Common myeloid progenitor, CD34-positive (primary cell): ENCODE results near the gene TTLL4.

Experiments
- CTCF ChIA-PET: fragments of 350-600 bp; sonication (Branson Sonifier 250); formaldehyde crosslinking; loops from one replicate; lab custom pipeline; 2021; ENCODE audit warnings: antibody characterized with exemption; lab: Charles Lee
- POLR2A ChIA-PET: fragments of 350-600 bp; sonication (Branson Sonifier 250); formaldehyde crosslinking; loops from one replicate; lab custom pipeline; 2021; ENCODE audit warnings: antibody characterized with exemption; lab: Charles Lee
- DNase-seq, 3 donors: peaks; one replicate each; pipeline versions ENCODE4 v3.0.0 to v3.0.0-alpha.2; 2013
- H3K27ac ChIP-seq, 2 experiments: 1 replicate in 1 of 2; 2 replicates in 1 of 2; pipeline ENCODE4 v1.7.0; 2013; ENCODE audit warnings: inconsistent platforms in 2 of 2, low read length in 2 of 2, mild to moderate bottlenecking in 2 of 2, low read depth in 1 of 2, moderate library complexity in 1 of 2; ENCODE audit not compliant: severe bottlenecking in 2 of 2, insufficient read depth in 1 of 2, poor library complexity in 1 of 2
- H3K27me3 ChIP-seq, 5 experiments: replicated peaks in 2 of 5; 1 replicate in 3 of 5; 2 replicates in 2 of 5; pipeline versions ENCODE4 v1.6.1 to v1.7.0; 2013; ENCODE audit warnings: low read length in 4 of 5, mild to moderate bottlenecking in 2 of 5, moderate library complexity in 2 of 5, inconsistent platforms in 1 of 5; ENCODE audit not compliant: insufficient read depth in 5 of 5, control insufficient read depth in 4 of 5
- H3K36me3 ChIP-seq, 4 experiments: 1 replicate in 2 of 4; 2 replicates in 2 of 4; pipeline versions ENCODE4 v1.6.1 to v1.7.0; 2013; ENCODE audit warnings: low read length in 3 of 4, control low read depth in 1 of 4, mild to moderate bottlenecking in 1 of 4; ENCODE audit not compliant: control insufficient read depth in 4 of 4, insufficient read depth in 4 of 4
- H3K4me1 ChIP-seq, 4 experiments: 1 replicate in 3 of 4; 2 replicates in 1 of 4; pipeline versions ENCODE4 v1.6.1 to v1.7.1; 2013; ENCODE audit warnings: low read length in 3 of 4, mild to moderate bottlenecking in 3 of 4, control low read depth in 1 of 4, inconsistent platforms in 1 of 4, moderate library complexity in 1 of 4; ENCODE audit not compliant: control insufficient read depth in 4 of 4, insufficient read depth in 4 of 4; ENCODE audit errors: control extremely low read depth in 1 of 4
- H3K4me3 ChIP-seq, 7 experiments: 1 replicate in 4 of 7; 2 replicates in 3 of 7; pipeline versions ENCODE4 v1.5.1 to v1.7.0; 2013; ENCODE audit warnings: mild to moderate bottlenecking in 7 of 7, low read length in 6 of 7, moderate library complexity in 6 of 7, inconsistent platforms in 2 of 7, low read depth in 2 of 7, control low read depth in 1 of 7; ENCODE audit not compliant: insufficient read depth in 4 of 7, control insufficient read depth in 1 of 7; ENCODE audit errors: extremely low read depth in 1 of 7
- H3K9me3 ChIP-seq, 5 experiments: 1 replicate in 4 of 5; 2 replicates in 1 of 5; pipeline versions ENCODE4 v1.6.1 to v1.7.1; 2013; ENCODE audit warnings: low read length in 4 of 5, mild to moderate bottlenecking in 2 of 5, inconsistent platforms in 1 of 5, low read depth in 1 of 5, moderate library complexity in 1 of 5; ENCODE audit not compliant: control insufficient read depth in 4 of 5, insufficient read depth in 2 of 5; ENCODE audit errors: control extremely low read depth in 1 of 5
- WGBS: methylation state at CpG from one replicate; pipeline ENCODE4 v1.1.5; 2013; ENCODE audit not compliant: insufficient coverage; 5-methylcytosine and 5-hydroxymethylcytosine counted together

Gene TTLL4

DNA sequence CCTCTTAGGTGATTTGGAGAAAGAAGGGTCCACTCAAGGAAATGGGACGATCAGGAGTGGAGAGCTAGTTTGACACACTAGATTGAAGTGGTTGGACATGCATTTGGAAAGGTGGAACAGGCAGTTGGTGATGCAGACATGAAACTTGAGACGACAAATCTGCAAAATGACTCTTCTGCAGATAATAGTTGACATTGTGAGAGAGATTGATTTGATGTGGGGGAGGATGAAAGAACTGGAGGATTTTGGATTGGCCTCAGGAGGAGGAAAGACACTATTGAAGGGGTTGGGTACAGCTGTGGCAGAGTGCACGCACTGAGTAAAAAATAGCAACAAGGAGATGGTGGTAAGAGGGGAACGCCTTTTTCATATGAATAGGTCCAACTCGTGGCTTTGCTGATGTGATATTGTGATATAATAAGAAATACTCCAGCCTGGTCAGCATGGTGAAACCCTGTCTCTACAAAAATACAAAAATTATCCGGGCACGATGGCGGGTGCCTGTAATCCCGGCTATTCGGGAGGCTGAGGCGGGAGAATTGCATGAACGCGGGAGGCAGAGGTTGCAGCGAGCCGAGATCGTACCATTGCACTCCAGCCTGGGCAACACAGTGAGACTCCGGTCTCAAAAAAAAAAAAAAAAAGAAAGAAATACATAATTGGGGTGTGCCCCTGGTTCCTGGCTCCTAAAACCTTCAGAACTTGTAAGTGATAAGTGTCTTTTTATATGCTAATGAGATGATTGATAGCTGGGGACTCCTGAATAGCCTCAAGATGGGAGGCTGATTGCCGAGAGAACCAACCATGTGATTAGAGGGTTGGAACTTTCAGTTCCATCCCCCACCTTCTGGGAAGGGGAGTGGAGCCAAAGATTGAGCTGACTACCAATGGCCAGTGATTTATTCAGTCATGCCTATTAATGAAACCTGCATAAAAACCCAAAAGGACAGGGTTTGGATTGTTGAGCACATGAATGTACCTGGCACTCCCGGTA is 9.7 kb downstream of the TTLL4 start:
- peaks cover 1 to 18% (median 13%) of the 10 kb centered on the region in 4 experiments for H3K4me1 ChIP-seq
- POLR2A ChIA-PET = no interaction called here
- CTCF ChIA-PET = no interaction called here
- WGBS = 98% methylated on average over 11 of the region's 19 CpGs
- H3K36me3 ChIP-seq = peaks cover 0 to 15% (median 5%) of the 10 kb centered on the region in 4 experiments
- no peak for DNase-seq
- peaks cover 0 to 4% (median 0%) of the 10 kb centered on the region in 5 experiments for H3K9me3 ChIP-seq
- no peak overlapping the region for H3K27ac ChIP-seq
- H3K27me3 ChIP-seq = no peaks in the 10 kb centered on the region
- no peak overlapping the region for H3K4me3 ChIP-seq

DNA sequence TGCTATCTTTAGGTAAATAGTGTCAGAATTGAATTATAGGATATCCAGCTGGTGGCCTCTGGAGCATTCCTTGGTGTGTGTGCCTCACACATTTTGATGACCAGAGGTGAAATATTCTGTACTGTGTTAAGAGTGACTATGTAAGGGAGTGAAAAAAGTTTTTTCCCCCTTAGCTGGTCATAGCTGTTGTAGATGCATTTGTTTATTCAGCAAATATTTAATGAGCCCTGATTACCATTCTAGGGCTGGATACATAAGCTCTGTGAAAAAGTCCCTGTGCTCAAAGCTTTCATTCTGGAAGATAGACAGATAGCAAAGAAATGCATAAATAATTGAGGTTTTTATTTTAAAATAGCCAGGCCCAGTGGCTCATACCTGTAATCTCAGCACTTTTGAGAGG is 10.9 kb downstream of the TTLL4 start:
- ChIA-PET POLR2A (no interaction called here), CTCF (interaction anchor here (0.8 to 2.0 kb wide), 4 partner anchors 10 to 126 kb away, joined by 4 to 5 read pairs (median 4); no protein-coding TSS in a partner anchor)
- Histone ChIP-seq H3K27ac (no peak overlapping the region), H3K4me1 (peaks cover 1 to 18% (median 13%) of the 10 kb centered on the region in 4 experiments), H3K36me3 (peaks cover 0 to 8% (median 3%) of the 10 kb centered on the region in 4 experiments), H3K9me3 (peaks cover 0 to 13% (median 2%) of the 10 kb centered on the region in 5 experiments), H3K4me3 (no peak overlapping the region), H3K27me3 (no peaks in the 10 kb centered on the region)
- DNase-seq = no peak

DNA sequence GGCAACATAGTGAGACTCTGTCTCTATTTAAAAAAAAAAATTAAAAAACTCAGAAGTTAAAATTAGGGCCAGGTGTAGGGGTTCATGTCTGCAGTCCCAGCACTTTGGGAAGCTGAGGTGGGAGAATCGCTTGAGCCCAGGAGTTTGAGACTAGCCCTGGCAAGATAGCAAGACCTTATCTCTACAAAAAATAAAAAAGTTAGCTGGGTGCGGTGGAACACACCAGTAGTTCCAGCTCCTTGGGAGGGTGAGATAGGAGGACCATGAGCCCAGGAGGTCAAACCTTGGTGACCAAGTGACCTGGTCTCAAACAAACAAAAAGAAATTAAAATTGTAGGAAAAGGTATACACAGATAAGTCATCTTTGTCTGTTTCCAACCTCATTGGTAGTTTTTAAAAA is 11.3 kb downstream of the TTLL4 start:
- no peak overlapping the region for H3K27ac ChIP-seq
- no peak for DNase-seq
- H3K27me3 ChIP-seq = no peaks in the 10 kb centered on the region
- peaks cover 0 to 17% (median 4%) of the 10 kb centered on the region in 5 experiments for H3K9me3 ChIP-seq
- ChIA-PET CTCF (interaction anchor here (0.6 to 2.0 kb wide), 5 partner anchors 11 to 126 kb away, joined by 4 to 6 read pairs (median 4); no protein-coding TSS in a partner anchor), POLR2A (no interaction called here)
- peaks cover 0 to 9% (median 3%) of the 10 kb centered on the region in 4 experiments for H3K36me3 ChIP-seq
- no peak overlapping the region for H3K4me3 ChIP-seq
- WGBS = no CpG with 5 or more reads among the region's 2 CpGs
- H3K4me1 ChIP-seq = peaks cover 1 to 18% (median 13%) of the 10 kb centered on the region in 4 experiments

DNA sequence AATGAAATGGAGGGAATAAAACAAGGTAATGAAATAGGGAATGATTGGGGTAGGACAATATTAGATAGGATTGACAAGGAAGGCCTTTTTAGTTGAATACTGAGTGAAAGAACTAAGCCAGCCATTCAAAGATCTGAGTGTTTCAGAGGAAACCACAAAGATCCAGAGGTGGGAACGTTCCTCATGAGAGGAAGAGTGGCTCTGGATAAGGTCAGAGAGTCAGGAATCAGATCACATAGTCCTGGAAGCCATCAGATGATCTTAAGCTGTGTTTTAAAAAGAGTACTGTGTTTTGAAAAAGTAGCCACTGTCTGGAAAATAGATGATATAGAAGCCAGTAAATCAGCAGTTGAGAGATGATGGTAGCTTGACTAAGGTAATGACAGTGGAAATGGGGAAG is 11.8 kb downstream of the TTLL4 start:
- Histone ChIP-seq H3K9me3 (peaks cover 0 to 19% (median 8%) of the 10 kb centered on the region in 5 experiments), H3K4me1 (peaks cover 1 to 18% (median 13%) of the 10 kb centered on the region in 4 experiments), H3K27me3 (no peaks in the 10 kb centered on the region), H3K36me3 (peaks cover 0 to 10% (median 2%) of the 10 kb centered on the region in 4 experiments), H3K4me3 (no peak overlapping the region), H3K27ac (no peak overlapping the region)
- 50% methylated on average over 1 of the region's 1 CpG for WGBS
- DNase-seq = no peak
- CTCF ChIA-PET = interaction anchor here (0.6 to 2.0 kb wide), 8 partner anchors 9 to 125 kb away, joined by 3 to 6 read pairs (median 4); no protein-coding TSS in a partner anchor
- POLR2A ChIA-PET = interaction anchor here (1.2 kb wide), 1 partner anchor 11 kb away, joined by 3 read pairs; the partner anchor contains the start of gene TTLL4

DNA sequence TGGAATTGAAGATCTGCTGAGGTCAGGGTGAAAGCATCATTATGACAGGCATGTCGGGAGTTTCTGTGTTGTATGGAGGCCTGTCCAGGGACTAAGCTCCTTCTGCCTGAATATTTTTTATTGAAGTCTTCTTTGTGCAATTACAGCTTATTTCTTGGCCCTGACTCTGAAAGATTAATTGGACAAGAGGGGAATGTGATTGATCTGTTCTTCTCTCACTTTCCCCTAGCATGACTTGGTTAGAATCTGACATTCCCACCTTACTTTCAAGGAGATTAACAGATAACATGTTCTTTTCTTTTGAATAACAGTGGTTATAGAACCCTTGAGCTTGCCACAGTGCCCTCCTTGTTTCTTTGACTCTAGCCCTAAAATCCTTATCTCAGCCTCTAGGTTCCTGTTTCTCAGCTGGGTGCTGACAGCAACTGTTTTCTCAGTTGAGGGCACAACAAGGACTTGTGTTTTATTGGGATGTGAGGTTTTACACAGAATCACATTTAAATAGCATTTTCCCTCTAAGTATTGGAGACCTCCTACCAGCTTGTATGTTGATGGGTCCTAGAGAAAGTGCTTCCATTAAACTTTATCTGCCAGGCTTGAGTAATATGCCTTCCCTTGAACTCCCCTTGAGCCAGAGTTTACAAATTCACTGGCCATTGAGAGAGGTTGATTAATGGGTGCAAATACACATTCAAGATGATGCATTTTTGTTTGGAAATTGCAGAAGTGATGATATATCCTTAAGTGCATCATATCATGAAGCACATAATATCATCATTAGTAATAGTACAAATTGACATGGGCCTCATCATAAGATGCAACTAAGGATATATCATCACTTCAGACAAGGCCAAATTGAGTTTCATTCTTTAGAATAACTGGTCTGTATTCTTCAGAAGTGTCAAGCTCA is 12.5 kb downstream of the TTLL4 start:
- DNase-seq = peak; percentile 12 to 47 (median 30)
- ChIA-PET POLR2A (interaction anchor here (1.1 to 1.2 kb wide), 2 partner anchors 12 to 36 kb away, joined by 3 read pairs; partner anchors contain the start of gene TTLL4), CTCF (interaction anchor here (0.8 to 2.0 kb wide), 5 partner anchors 9 to 125 kb away, joined by 3 to 5 read pairs (median 4); no protein-coding TSS in a partner anchor)
- Histone ChIP-seq H3K9me3 (peaks cover 2 to 22% (median 12%) of the 10 kb centered on the region in 5 experiments), H3K4me1 (peaks cover 1 to 18% (median 13%) of the 10 kb centered on the region in 4 experiments), H3K36me3 (peaks cover 0 to 13% (median 4%) of the 10 kb centered on the region in 4 experiments), H3K27me3 (no peaks in the 10 kb centered on the region), H3K4me3 (no peak overlapping the region), H3K27ac (no peak overlapping the region)
- WGBS = no CpG with 5 or more reads among the region's 1 CpG

DNA sequence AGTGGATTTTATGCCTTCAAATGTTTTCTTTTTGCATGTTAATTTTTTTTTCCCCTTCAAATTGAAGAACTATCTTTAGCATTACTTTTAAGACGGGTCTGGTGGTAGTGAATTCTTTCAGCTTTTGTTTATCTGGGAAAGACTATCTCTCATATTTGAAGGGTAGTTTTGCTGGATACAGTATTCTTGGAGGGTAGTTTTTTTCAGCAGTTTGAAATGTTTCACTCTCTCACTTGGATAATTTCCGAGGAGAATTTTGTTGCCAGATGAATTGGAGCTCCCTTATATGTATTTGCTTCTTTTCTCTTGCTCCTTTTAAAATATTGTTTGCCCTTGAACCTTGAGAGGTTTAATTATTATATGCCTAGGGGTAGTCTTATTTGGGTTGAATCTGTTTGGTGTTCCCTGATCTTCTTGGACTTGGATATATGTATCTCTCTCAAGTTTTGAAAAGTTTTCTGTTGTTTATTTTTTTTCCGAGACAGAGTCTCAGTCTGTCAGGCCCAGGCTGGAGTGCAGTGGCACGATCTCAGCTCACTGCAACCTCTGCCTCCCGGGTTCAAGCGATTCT is 15.5 kb downstream of the TTLL4 start:
- CTCF ChIA-PET = interaction anchor here (1.0 to 2.0 kb wide), 3 partner anchors 13 to 39 kb away, joined by 3 to 9 read pairs (median 3); partner anchors contain the start of gene TTLL4
- H3K9me3 ChIP-seq = peaks cover 2 to 22% (median 12%) of the 10 kb centered on the region in 5 experiments
- H3K4me1 ChIP-seq = peaks cover 1 to 18% (median 13%) of the 10 kb centered on the region in 4 experiments
- POLR2A ChIA-PET = no interaction called here
- 100% methylated on average over 4 of the region's 6 CpGs for WGBS
- no peak for DNase-seq
- H3K36me3 ChIP-seq = peaks cover 2 to 11% (median 8%) of the 10 kb centered on the region in 4 experiments
- no peaks in the 10 kb centered on the region for H3K27me3 ChIP-seq
- H3K4me3 ChIP-seq = no peak overlapping the region
- H3K27ac ChIP-seq = no peak overlapping the region
